WTC11 (cell line): ENCODE measurements around the gene NR1D1. TPM values are rescaled to one million over a fixed set of nuclear protein-coding genes. Genes with fewer than 3 reads are reported as not detected.
A peak's percentile ranks its signal among the peaks of the same experiment; 100 is the strongest.

ENCODE experiments used
- ATAC-seq: fragments of 200-7000 bp; cut with Tn5 transposase; 2 replicates; pipeline ENCODE4 v1.10.0; 2021; ENCODE audit warnings: mild to moderate bottlenecking, moderate library complexity
- CTCF ChIA-PET: fragments of 300-600 bp; sonication (Branson Sonifier 250); formaldehyde crosslinking; loops from one replicate; lab custom pipeline; 2021; ENCODE audit warnings: antibody characterized with exemption; lab: Charles Lee
- POLR2A ChIA-PET: fragments of 350-600 bp; sonication (Branson Sonifier 250); formaldehyde crosslinking; loops from one replicate; lab custom pipeline; 2021; ENCODE audit warnings: antibody characterized with exemption; lab: Charles Lee
- DNase-seq: peaks from one replicate; pipeline ENCODE4 v3.0.0; 2021; ENCODE audit warnings: low spot score
- H3K27ac Mint-ChIP-seq: 2 replicates; pipeline ENCODE4 v1.8.0; 2021; ENCODE audit warnings: mixed read lengths
- H3K27me3 Mint-ChIP-seq: 2 replicates; pipeline ENCODE4 v1.8.0; 2021; ENCODE audit warnings: low read depth, mild to moderate bottlenecking, moderate library complexity, mixed read lengths
- H3K36me3 Mint-ChIP-seq: 2 replicates; pipeline ENCODE4 v1.8.0; 2021; ENCODE audit warnings: mixed read lengths
- H3K4me1 Mint-ChIP-seq: 2 replicates; pipeline ENCODE4 v1.8.0; 2022; ENCODE audit warnings: mixed read lengths
- H3K4me3 Mint-ChIP-seq: 2 replicates; pipeline ENCODE4 v1.8.0; 2021; ENCODE audit warnings: mild to moderate bottlenecking, moderate library complexity, mixed read lengths
- H3K9me3 Mint-ChIP-seq: 2 replicates; pipeline ENCODE4 v1.8.0; 2021; ENCODE audit warnings: mixed read lengths
- CREB1 ChIP-seq: sonication (generic); formaldehyde crosslinking; IDR thresholded peaks from 2 replicates; pipeline ENCODE4 v1.8.0; 2023; ENCODE audit warnings: mild to moderate bottlenecking, missing genetic modification reagents
- CTCF ChIP-seq: fragments of 200-600 bp; IDR thresholded peaks from 2 replicates; pipeline ENCODE4 v1.8.0; 2022; ENCODE audit warnings: antibody characterized with exemption
- GABPB1 ChIP-seq: sonication (generic); formaldehyde crosslinking; IDR thresholded peaks from 2 replicates; pipeline ENCODE4 v1.8.1; 2023; ENCODE audit warnings: mild to moderate bottlenecking, missing genetic modification reagents
- HMGXB4 ChIP-seq: sonication (generic); formaldehyde crosslinking; IDR thresholded peaks from 2 replicates; pipeline ENCODE4 v1.8.1; 2023; ENCODE audit warnings: mild to moderate bottlenecking, moderate library complexity, missing genetic modification reagents
- NR1H2 ChIP-seq: sonication (generic); formaldehyde crosslinking; IDR thresholded peaks from 2 replicates; pipeline ENCODE4 v1.9.0; 2021; ENCODE audit warnings: mild to moderate bottlenecking, moderate library complexity, missing genetic modification reagents
- NR2C2 ChIP-seq: sonication (generic); formaldehyde crosslinking; IDR thresholded peaks from 2 replicates; pipeline ENCODE4 v1.8.0; 2022; ENCODE audit warnings: mild to moderate bottlenecking, missing genetic modification reagents
- RELA ChIP-seq: sonication (generic); formaldehyde crosslinking; IDR thresholded peaks from 2 replicates; pipeline ENCODE4 v1.8.1; 2022; ENCODE audit warnings: missing genetic modification reagents, mild to moderate bottlenecking, borderline replicate concordance
- TEAD1 ChIP-seq: sonication (generic); formaldehyde crosslinking; IDR thresholded peaks from 2 replicates; pipeline ENCODE4 v1.8.0; 2022; ENCODE audit warnings: mild to moderate bottlenecking, missing genetic modification reagents
- TEAD4 ChIP-seq: sonication (generic); formaldehyde crosslinking; IDR thresholded peaks from 2 replicates; pipeline ENCODE4 v1.8.0; 2022; ENCODE audit warnings: mild to moderate bottlenecking, missing genetic modification reagents
- TP53 ChIP-seq: sonication (generic); formaldehyde crosslinking; IDR thresholded peaks from 2 replicates; pipeline ENCODE4 v1.8.1; 2023; ENCODE audit warnings: mild to moderate bottlenecking, missing genetic modification reagents
- ZMAT4 ChIP-seq: fragments of 250-450 bp; sonication (Bioruptor Pico); IDR thresholded peaks from 2 replicates; pipeline ENCODE4 v1.9.0; 2021; ENCODE audit warnings: mild to moderate bottlenecking
- ZNF281 ChIP-seq: sonication (generic); formaldehyde crosslinking; IDR thresholded peaks from 2 replicates; pipeline ENCODE4 v1.8.0; 2023; ENCODE audit warnings: mild to moderate bottlenecking, missing genetic modification reagents
- ZNF416 ChIP-seq: fragments of 250-450 bp; sonication (Bioruptor Pico); IDR thresholded peaks from 2 replicates; pipeline ENCODE4 v1.9.0; 2021; ENCODE audit warnings: mild to moderate bottlenecking, inconsistent platforms
- ZNF425 ChIP-seq: fragments of 250-450 bp; sonication (Bioruptor Pico); conservative IDR thresholded peaks from 2 replicates; pipeline ENCODE4 v1.9.0; 2021; ENCODE audit warnings: mild to moderate bottlenecking
- ZNF512 ChIP-seq: sonication (generic); formaldehyde crosslinking; IDR thresholded peaks from 2 replicates; pipeline ENCODE4 v1.8.1; 2022; ENCODE audit warnings: missing genetic modification reagents, borderline replicate concordance
- total RNA-seq: library from RNA; stranded (reverse); gene quantifications from 3 replicates; pipeline ENCODE4 v1.2.3, GENCODE V29; 2021

The NR1D1 gene
- total RNA-seq, 1 experiment from 2014 or later, result 5.6 TPM

- POLR2A ChIA-PET, result no interaction called here
- CTCF ChIA-PET, result interaction anchor here (1.1 to 7.3 kb wide), 11 partner anchors 8 to 264 kb away, joined by 3 to 252 read pairs (median 31); partner anchors contain the start of genes NR1D1 and THRA
- no peak overlapping the region for H3K27ac Mint-ChIP-seq
Measured at GRCh38 chr17:40076591-40076990, 23.8 kb downstream of the NR1D1 start.

GRCh38 chr17:40075942-40076498, 24.4 kb downstream of the NR1D1 start:
- Mint-ChIP-seq H3K36me3 (no peaks in the 10 kb centered on the region), H3K27me3 (no peaks in the 10 kb centered on the region), H3K9me3 (no peaks in the 10 kb centered on the region), H3K4me3 (no peak overlapping the region), H3K27ac (peak overlapping the region; percentile 70; the same call in 1 of the 2 replicates), H3K4me1 (peaks cover 40% of the 10 kb centered on the region)
- TF ChIP-seq ZMAT4 (CRISPR knock-in tag) (no peak), TP53 (CRISPR knock-in tag) (no peak)
- ChIA-PET POLR2A (interaction anchor here (0.6 to 2.8 kb wide), 10 partner anchors 12 to 157 kb away, joined by 3 to 9 read pairs (median 4); partner anchors contain the start of genes MED24 and THRA), CTCF (interaction anchor here (0.7 to 7.3 kb wide), 41 partner anchors 9 to 401 kb away, joined by 3 to 252 read pairs (median 8); partner anchors contain the start of genes CASC3, CSF3, MED24 and NR1D1)
- ATAC-seq, result 0 out of 2 replicates have a peak, but pooled peaks have one; percentile 4
- no peak for DNase-seq

More at GRCh38 chr17:40076591-40076990, 23.8 kb downstream of the NR1D1 start:
- no peaks in the 10 kb centered on the region for H3K27me3 Mint-ChIP-seq
- H3K4me3 Mint-ChIP-seq, result no peak overlapping the region
- no peak for ATAC-seq
- no peaks in the 10 kb centered on the region for H3K36me3 Mint-ChIP-seq
- TF ChIP-seq CREB1 (CRISPR knock-in tag) (no peak), NR2C2 (CRISPR knock-in tag) (no peak), ZNF512 (no peak), TEAD1 (no peak), RELA (CRISPR knock-in tag) (no peak), NR1H2 (CRISPR knock-in tag) (no peak), GABPB1 (no peak), ZNF425 (no peak)
- TF ChIP-seq, all 79 proteins: peak for 0
- no peak for DNase-seq
- Mint-ChIP-seq H3K9me3 (no peaks in the 10 kb centered on the region), H3K4me1 (peaks cover 34% of the 10 kb centered on the region)

GRCh38 chr17:40075201-40075941, 25.0 kb downstream of the NR1D1 start:
- Mint-ChIP-seq H3K27ac (peak overlapping the region; percentile 70; the same call in 1 of the 2 replicates), H3K4me3 (no peak overlapping the region), H3K36me3 (no peaks in the 10 kb centered on the region), H3K27me3 (no peaks in the 10 kb centered on the region), H3K4me1 (peaks cover 47% of the 10 kb centered on the region), H3K9me3 (no peaks in the 10 kb centered on the region)
- ChIA-PET POLR2A (interaction anchor here (0.6 to 2.8 kb wide), 15 partner anchors 11 to 157 kb away, joined by 3 to 9 read pairs (median 3); partner anchors contain the start of genes MED24, PSMD3 and THRA), CTCF (interaction anchor here (0.5 to 7.3 kb wide), 48 partner anchors 9 to 426 kb away, joined by 3 to 252 read pairs (median 6); partner anchors contain the start of genes CASC3, CSF3, MED24 and NR1D1)
- DNase-seq (peak; percentile 87), ATAC-seq (peak; percentile 74)
- TF ChIP-seq ZNF281 (CRISPR knock-in tag) (peak; percentile 94), CTCF (peak; percentile 88), CREB1 (CRISPR knock-in tag) (no peak), HMGXB4 (CRISPR knock-in tag) (peak; percentile 34; the same call in 1 of the 2 replicates), TEAD4 (CRISPR knock-in tag) (no peak), TP53 (CRISPR knock-in tag) (0 out of 2 replicates have a peak, but pooled peaks have one; percentile 41), ZNF416 (0 out of 2 replicates have a peak, but pooled peaks have one; percentile 19), ZNF425 (no peak)
